Measurements from ENCODE around the gene TMCC3.

The TMCC3 gene

DNA sequence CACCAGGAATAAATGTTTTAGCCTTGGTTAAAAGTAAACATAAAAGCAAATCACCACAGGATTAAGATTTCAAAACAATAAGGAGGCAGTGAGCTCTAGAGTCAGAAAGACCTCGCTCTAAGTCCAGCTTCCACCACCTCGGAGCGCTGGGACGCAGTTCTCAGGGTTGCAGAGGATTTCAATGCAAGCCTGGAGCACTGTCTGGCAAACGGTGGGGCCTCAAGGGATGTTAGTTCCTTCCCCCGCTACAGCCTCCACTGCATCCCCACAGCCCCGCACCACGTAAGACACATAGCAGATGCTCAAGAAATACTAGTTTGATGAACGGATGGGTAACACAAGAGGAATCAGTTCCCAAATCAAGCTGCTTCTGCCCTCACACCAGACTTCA, 39.3 kb upstream of the TMCC3 start:
- H4K20me1 ChIP-seq (ENCODE audit: insufficient read depth, low read length), result no peaks in the 10 kb centered on the region
- H3K4me2 ChIP-seq (ENCODE audit: low read length), result no peak overlapping the region
- H3F3A ChIP-seq (ENCODE audit: insufficient read depth, low read length), result no peaks in the 10 kb centered on the region
- no peak overlapping the region for H2AFZ ChIP-seq (ENCODE audit: low read length)
- H3K9ac ChIP-seq (ENCODE audit: low read length), result no peak overlapping the region
- H3K27ac ChIP-seq (ENCODE audit: low read depth, low read length, poor library complexity, severe bottlenecking), result no peak overlapping the region
- TF ChIP-seq EZH2 (IDR thresholded peaks at IDR 0.05; ENCODE audit: borderline replicate concordance, low read length), result no peak
- TF ChIP-seq, protein P1, sequence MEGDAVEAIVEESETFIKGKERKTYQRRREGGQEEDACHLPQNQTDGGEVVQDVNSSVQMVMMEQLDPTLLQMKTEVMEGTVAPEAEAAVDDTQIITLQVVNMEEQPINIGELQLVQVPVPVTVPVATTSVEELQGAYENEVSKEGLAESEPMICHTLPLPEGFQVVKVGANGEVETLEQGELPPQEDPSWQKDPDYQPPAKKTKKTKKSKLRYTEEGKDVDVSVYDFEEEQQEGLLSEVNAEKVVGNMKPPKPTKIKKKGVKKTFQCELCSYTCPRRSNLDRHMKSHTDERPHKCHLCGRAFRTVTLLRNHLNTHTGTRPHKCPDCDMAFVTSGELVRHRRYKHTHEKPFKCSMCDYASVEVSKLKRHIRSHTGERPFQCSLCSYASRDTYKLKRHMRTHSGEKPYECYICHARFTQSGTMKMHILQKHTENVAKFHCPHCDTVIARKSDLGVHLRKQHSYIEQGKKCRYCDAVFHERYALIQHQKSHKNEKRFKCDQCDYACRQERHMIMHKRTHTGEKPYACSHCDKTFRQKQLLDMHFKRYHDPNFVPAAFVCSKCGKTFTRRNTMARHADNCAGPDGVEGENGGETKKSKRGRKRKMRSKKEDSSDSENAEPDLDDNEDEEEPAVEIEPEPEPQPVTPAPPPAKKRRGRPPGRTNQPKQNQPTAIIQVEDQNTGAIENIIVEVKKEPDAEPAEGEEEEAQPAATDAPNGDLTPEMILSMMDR (IDR thresholded peaks at IDR 0.05; ENCODE audit: low read length), result no peak
- no peaks in the 10 kb centered on the region for H3K4me1 ChIP-seq (ENCODE audit: insufficient read depth, low read length, severe bottlenecking)
- no peaks in the 10 kb centered on the region for H3K27me3 ChIP-seq (ENCODE audit: insufficient read depth, low read length)
- no peaks in the 10 kb centered on the region for H3K36me3 ChIP-seq (ENCODE audit: insufficient read depth, low read length)
- no peaks in the 10 kb centered on the region for H3K9me2 ChIP-seq (ENCODE audit: low read depth, low read length)
- H3K9me3 ChIP-seq (ENCODE audit: low read length), result no peaks in the 10 kb centered on the region
- H3K79me2 ChIP-seq (ENCODE audit: insufficient read depth, low read length), result no peaks in the 10 kb centered on the region
- no peak overlapping the region for H3K4me3 ChIP-seq (ENCODE audit: low read depth, low read length, poor library complexity, severe bottlenecking)

DNA sequence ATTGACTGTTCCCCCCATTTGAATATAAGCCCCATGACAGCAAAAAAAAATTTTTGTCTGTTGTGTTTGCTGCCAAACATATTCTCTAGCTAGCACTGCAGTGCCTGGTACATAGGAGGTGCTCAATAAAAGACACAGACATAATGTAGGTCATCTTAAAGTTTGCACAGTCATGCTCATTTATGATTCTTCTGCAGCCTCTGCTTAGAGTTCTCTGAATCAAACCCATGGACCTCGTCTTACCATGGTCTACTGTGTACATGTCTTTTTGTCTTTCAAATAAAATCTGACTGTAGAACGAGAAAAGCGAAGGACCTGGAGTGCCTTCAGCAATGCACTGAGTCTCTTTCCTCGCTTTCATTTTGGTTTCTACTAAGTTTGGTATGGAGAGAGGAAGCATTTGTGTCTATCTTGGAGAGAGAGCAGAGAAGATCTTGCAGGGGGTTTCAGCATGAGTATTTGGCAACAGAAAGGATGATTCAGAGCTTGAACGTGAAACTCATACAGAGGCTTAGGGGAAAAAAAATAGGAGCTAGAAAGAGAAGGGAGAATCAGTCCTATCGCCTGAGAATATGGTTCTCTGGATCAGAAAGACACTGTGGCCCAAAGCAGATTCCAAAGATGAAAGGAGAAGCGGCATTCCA, 38.8 kb upstream of the TMCC3 start:
- H4K20me1 ChIP-seq (ENCODE audit: insufficient read depth, low read length), result no peaks in the 10 kb centered on the region
- H3K9me2 ChIP-seq (ENCODE audit: low read depth, low read length), result no peaks in the 10 kb centered on the region
- no peak overlapping the region for H2AFZ ChIP-seq (ENCODE audit: low read length)
- H3K36me3 ChIP-seq (ENCODE audit: insufficient read depth, low read length), result no peaks in the 10 kb centered on the region
- no peaks in the 10 kb centered on the region for H3F3A ChIP-seq (ENCODE audit: insufficient read depth, low read length)
- no peak overlapping the region for H3K9ac ChIP-seq (ENCODE audit: low read length)
- no peak overlapping the region for H3K4me2 ChIP-seq (ENCODE audit: low read length)
- H3K4me3 ChIP-seq (ENCODE audit: low read depth, low read length, poor library complexity, severe bottlenecking), result no peak overlapping the region
- H3K27me3 ChIP-seq (ENCODE audit: insufficient read depth, low read length), result no peaks in the 10 kb centered on the region
- H3K27ac ChIP-seq (ENCODE audit: low read depth, low read length, poor library complexity, severe bottlenecking), result no peak overlapping the region
- no peaks in the 10 kb centered on the region for H3K9me3 ChIP-seq (ENCODE audit: low read length)
- no peaks in the 10 kb centered on the region for H3K79me2 ChIP-seq (ENCODE audit: insufficient read depth, low read length)
- no peaks in the 10 kb centered on the region for H3K4me1 ChIP-seq (ENCODE audit: insufficient read depth, low read length, severe bottlenecking)
- TF ChIP-seq, protein P1 (IDR thresholded peaks at IDR 0.05; ENCODE audit: low read length), result no peak
- TF ChIP-seq EZH2 (IDR thresholded peaks at IDR 0.05; ENCODE audit: borderline replicate concordance, low read length), result no peak

DNA sequence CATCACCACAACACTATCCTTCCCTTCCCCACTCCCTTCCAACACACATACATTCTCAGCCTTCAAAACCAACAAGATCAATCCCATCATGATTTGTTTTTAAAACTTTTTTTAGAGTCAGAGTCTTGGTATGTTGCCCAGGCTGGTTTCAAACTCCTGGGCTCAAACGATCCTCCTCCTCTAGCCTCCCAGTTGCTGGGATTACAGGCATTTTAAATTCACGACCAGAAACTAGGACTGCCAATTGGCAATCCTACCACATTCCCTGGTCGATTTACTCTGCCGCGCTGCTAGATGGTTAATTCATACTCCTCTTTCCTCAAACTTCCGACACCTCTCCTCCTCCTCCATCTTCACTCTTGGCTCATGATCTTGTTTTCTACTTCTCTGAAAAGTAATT, 37.5 kb upstream of the TMCC3 start:
- H3K4me1 ChIP-seq (ENCODE audit: insufficient read depth, low read length, severe bottlenecking), result no peaks in the 10 kb centered on the region
- no peaks in the 10 kb centered on the region for H3F3A ChIP-seq (ENCODE audit: insufficient read depth, low read length)
- no peaks in the 10 kb centered on the region for H3K79me2 ChIP-seq (ENCODE audit: insufficient read depth, low read length)
- no peak overlapping the region for H3K9ac ChIP-seq (ENCODE audit: low read length)
- TF ChIP-seq, protein P1 (IDR thresholded peaks at IDR 0.05; ENCODE audit: low read length), result no peak
- no peak for TF ChIP-seq EZH2 (IDR thresholded peaks at IDR 0.05; ENCODE audit: borderline replicate concordance, low read length)
- H3K9me3 ChIP-seq (ENCODE audit: low read length), result no peaks in the 10 kb centered on the region
- H3K27me3 ChIP-seq (ENCODE audit: insufficient read depth, low read length), result no peaks in the 10 kb centered on the region
- H2AFZ ChIP-seq (ENCODE audit: low read length), result no peak overlapping the region
- no peaks in the 10 kb centered on the region for H4K20me1 ChIP-seq (ENCODE audit: insufficient read depth, low read length)
- H3K4me2 ChIP-seq (ENCODE audit: low read length), result no peak overlapping the region
- no peak overlapping the region for H3K4me3 ChIP-seq (ENCODE audit: low read depth, low read length, poor library complexity, severe bottlenecking)
- no peaks in the 10 kb centered on the region for H3K9me2 ChIP-seq (ENCODE audit: low read depth, low read length)
- H3K36me3 ChIP-seq (ENCODE audit: insufficient read depth, low read length), result no peaks in the 10 kb centered on the region
- no peak overlapping the region for H3K27ac ChIP-seq (ENCODE audit: low read depth, low read length, poor library complexity, severe bottlenecking)

Measured in OCI-LY1 (cell line).